GM21619 (cell line): ENCODE measurements around the gene SLC25A43.

Experiments used
- ATAC-seq: cut with Tn5 transposase; IDR thresholded peaks from one replicate; pipeline ENCODE4 v1.9.1; 2021; ENCODE audit not compliant: unreplicated experiment

The SLC25A43 gene

DNA sequence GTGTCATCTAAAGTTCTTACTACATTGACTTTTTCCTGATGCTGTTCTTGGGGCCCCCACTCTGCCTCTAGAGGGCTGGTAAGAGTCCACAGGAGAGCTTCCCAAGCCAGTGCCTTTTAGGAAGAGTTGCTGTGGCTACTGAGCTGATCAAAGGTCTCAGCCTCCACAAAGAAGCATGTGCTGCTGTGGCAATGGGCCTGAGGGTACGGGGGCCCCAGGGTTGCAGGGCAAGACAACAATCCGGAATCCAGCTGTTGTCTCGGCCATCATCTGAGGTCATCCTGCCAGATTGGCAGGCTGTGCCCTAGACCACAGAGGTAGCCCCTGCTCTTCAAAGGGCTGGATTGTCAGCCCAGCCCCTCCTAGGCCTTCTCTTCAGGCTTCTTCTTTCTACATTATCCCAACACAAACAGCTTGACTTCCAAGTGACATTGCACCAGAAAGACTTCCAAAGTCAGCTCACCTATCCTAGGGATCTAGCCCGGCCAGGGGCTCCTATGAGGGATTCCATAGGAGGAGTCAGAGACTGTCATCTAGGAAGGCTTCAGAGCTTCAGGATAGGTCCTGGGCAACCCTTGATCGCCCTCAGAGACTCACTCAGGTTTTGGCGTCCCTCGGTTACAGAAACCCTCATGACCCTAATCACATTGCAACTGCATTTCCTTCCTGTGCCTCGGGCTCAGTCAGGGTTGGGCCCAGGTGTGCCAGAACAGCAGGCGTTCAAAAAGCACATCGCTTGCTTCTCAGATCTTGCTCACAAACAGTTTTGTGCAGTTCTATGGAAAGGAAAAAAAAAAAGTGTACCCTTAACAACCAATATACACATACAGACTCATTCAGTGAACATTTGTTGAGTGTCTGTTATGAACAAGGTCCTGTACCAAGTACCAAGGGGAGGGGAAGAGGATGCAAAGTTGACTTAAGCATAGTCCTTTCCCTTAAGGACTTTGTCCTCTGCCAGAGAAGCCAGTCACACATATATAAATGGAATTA is 96.9 kb downstream of the SLC25A43 start:
- ATAC-seq: no peak

DNA sequence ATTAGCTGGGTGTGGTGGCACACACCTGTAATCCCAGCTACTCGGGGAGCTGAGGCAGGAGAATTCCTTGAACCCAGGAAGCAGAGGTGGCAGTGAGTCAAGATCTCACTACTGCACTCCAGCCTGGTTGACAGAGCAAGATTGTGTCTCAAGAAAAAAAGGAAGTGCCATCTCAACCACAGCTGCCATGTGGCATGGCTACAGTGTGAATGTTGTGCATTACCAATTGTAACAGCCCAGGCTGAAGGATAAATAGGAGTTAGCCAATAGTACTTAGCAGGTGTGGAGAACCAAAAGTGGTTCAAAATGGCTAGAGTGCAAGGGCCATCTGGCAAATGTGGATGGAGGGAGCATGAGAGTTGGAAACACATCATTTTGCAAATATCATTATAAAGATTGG is 98.0 kb downstream of the SLC25A43 start:
- ATAC-seq: no peak

DNA sequence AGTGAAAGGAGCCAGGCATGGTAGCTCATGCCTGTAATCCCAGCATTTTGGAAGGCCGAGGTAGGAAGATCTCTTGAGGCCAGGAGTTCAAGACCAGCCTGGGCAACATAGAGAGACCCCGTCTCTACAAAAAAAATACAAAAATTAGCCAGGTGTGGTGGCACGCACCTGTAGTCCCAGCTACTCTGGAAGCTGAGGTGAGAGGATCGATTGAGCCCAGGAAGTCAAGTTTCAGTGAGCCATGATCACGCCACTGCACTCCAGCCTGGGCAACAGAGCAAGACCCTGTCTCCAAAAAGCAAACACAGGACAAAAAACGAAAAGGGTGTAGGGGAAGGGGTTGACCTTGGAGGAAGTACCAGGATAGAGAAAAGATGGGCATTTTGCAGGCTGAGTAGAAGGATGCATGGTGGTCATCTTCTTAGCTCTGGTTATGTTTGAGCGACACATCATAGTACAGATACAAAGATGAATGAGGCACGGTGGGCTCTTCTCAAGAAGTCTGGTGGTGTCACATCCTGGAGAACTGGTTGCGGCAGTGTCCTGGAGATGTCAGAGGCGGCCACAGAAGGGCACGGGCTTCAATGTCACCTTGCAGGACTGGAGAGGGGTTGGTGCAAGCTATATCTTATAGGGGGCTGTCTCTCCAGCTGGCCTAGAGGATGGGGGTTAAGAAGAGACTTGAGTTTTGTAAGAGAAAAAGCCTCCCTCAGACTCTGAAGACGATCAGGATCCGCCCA is 101.1 kb downstream of the SLC25A43 start:
- ATAC-seq: no peak

DNA sequence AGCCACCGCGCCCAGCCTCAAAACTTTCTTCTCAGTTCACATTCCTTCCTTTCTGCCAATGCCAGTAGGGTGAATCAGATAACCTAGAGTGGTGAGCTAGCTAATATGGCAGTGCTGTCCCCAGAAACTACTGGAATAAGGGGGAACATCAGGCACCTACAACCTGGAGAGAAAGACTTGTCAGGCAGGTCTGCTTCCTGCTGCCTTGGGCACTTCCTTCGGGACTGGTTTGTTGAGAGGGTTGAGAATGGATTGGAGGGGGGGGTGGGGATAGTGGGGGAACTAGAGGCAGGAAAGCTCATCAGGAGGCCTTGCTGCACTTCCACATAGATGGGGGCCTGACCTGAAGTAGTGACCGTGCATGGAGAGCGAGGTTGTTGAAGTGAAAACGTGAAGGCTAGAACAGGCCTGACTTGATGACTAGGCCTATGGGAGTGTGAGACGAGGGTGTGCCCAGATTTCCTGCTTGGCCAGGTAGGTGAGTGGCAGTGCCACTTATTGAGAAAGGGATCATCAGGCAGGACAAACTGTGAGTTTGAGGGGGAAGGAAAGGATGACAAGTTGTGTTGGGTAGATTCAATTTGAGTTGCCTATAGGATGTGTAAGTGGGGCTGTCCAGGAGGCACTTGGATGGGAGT is 102.5 kb downstream of the SLC25A43 start:
- no peak for ATAC-seq

DNA sequence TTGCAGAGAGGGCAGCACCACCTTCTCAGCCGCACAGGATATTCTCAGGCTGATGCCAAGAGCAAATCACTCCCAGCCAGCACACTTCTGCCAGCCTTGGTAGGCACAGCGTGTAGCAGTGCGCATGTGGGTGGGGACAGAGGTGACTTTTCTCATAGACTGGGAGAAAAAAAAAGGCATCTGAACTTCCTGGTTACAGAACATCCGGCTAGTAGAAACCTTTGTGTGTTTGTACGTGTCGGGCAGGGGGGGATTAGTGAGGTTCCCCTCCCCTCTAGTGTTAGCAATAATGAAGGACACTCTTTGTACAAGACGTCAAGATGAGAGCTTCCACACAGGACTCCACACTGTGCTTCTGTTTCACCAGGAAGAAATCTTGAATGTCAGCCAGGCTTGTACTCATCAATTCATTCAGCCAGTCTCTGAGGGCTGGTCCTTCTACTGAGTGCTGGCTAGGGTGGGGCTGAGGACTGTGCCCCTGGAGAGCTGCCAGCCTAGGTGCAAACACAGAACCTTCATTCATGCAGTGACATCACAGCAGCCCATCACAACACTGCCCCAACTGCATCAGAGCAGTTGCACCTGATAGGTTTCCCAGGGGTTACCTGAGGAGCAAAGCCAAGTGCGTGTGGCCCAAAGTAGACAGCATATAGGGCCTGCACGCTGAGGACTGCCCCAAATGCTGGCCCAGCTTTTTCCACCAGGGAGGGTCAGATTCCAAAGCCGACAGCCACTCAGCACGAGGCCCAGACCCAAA is 103.8 kb downstream of the SLC25A43 start:
- no peak for ATAC-seq

DNA sequence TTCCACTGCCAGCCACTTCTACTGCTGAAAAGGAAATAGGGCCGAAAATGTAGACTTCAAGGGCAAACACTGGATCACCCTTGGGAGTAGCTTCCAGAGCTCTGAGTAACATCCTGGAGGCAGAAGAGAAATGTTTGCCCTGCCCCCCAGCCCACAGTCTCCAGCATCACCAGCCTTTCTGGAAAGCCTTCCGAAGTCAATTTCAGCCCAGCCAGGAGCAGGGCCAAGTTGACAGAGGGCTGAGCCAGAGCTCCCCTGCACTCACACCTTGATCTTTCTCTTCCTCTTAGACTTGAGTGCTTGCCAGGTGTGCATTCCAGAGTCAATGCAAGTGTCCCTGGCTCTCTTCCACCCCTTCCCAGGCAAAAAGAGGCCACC is 104.3 kb downstream of the SLC25A43 start:
- no peak for ATAC-seq
